Adrenal gland (tissue), 12 donors: ENCODE measurements around the gene OR5AP2. TPM values are rescaled to one million over a fixed set of nuclear protein-coding genes. Genes with fewer than 3 reads are reported as not detected.

Source experiments
- DNase-seq, 7 donors: peaks; one replicate each; pipeline ENCODE4 v3.0.0-alpha.2; 2019 to 2020
- H3K27ac ChIP-seq, 5 donors: fragments of 200-600 bp; sonication (generic) in 4 of 5; 1 replicate in 3 of 5; 2 replicates in 2 of 5; pipeline versions ENCODE4 v1.5.1 to v1.8.0; 2016 to 2020; ENCODE audit warnings: mild to moderate bottlenecking in 1 of 5
- H3K27me3 ChIP-seq: fragments of 200-600 bp; 2 replicates; pipeline ENCODE4 v1.8.0; 2021
- H3K36me3 ChIP-seq, 2 donors: fragments of 200-600 bp; replicated peaks in 1 of 2; 1 replicate in 1 of 2; 2 replicates in 1 of 2; pipeline versions ENCODE4 v1.5.1 to v1.8.0; 2018 to 2022
- H3K4me1 ChIP-seq, 2 donors: fragments of 200-600 bp; replicated peaks in 1 of 2; 1 replicate in 1 of 2; 2 replicates in 1 of 2; pipeline versions ENCODE4 v1.5.1 to v1.8.0; 2018 to 2021
- H3K4me3 ChIP-seq, 4 donors: fragments of 200-600 bp; sonication (generic) in 3 of 4; one replicate each; pipeline ENCODE4 v1.5.1; 2016 to 2018
- H3K9me3 ChIP-seq, 3 donors: fragments of 200-600 bp; sonication (generic) in 1 of 3; replicated peaks in 1 of 3; 1 replicate in 2 of 3; 2 replicates in 1 of 3; pipeline versions ENCODE4 v1.5.1 to v1.8.0; 2016 to 2021
- CTCF ChIP-seq, 6 experiments: fragments of 450-650 bp in 4 of 6; fragments of 200-600 bp in 2 of 6; sonication (generic) in 1 of 6; IDR thresholded peaks; 1 replicate in 5 of 6; 2 replicates in 1 of 6; pipeline versions ENCODE4 v1.5.1 to v1.8.0; 2016 to 2021; ENCODE audit warnings: antibody characterized with exemption in 6 of 6, mild to moderate bottlenecking in 2 of 6, moderate library complexity in 1 of 6
- POLR2A ChIP-seq, 2 donors: fragments of 450-650 bp; IDR thresholded peaks; one replicate each; pipeline ENCODE4 v1.6.1; 2017; ENCODE audit warnings: antibody characterized with exemption in 2 of 2, mild to moderate bottlenecking in 2 of 2, moderate library complexity in 1 of 2
- WGBS, 4 donors: extraction: QIAGEN DNeasy Blood & Tissue Kit in 2 of 4; methylation state at CpG; one replicate each; pipeline versions ENCODE4 v1.1.5 to v1.1.7; 2013 to 2017; 5-methylcytosine and 5-hydroxymethylcytosine counted together
- intact Hi-C, 2 donors: fragments of 100-400 bp; cut with DNase I; formaldehyde crosslinking; loops; one replicate each; pipeline versions ENCODE4 v1.14.1 to v1.15.0; 2022 to 2023
- polyA plus RNA-seq, 3 donors: library from polyadenylated mRNA; stranded (reverse); fragments of 200-250 nt in 2 of 3; fragments of 350-450 nt in 1 of 3; fragmentation: Illumina TruSeq in 1 of 3; extraction: RNeasy Lipid Tissue Mini Kit (QIAGEN cat#74804) in 1 of 3; gene quantifications; one replicate each; pipeline ENCODE4 v1.2.3, GENCODE V29; 2013 to 2014
- total RNA-seq, 9 donors: library from RNA; depleted of rRNA in 4 of 9; stranded (reverse); fragments of >200 nt in 4 of 9; fragments of 120-200 nt in 1 of 9; fragmentation: NEBNext Ultra II Directional in 1 of 9; extraction: Animal tissue kit (Norgen Biotek cat#: 25700) in 1 of 9; gene quantifications; one replicate each; pipeline versions ENCODE4 v1.1.0 to v1.2.4, GENCODE V29; 2013 to 2023
- donor health status: healthy with polysubstance abuse.
- donor health status: Bipolar disorder and iron deficiency.
- donor health status: DM: yes; HTN: yes; CAD: no.
- donor health status: DM: no; HTN: no; CAD: no.
- donor health status: DM: no; HTN: no; CAD: no.
- donor health status: DM: yes; HTN: yes; CAD: no.

The OR5AP2 gene
- total and polyA plus RNA-seq, 12 donors = not detected

- WGBS, 4 donors = 8 to 28% (median 14%) methylated on average over 3 of the region's 3 CpGs
- intact Hi-C loops = no loop called here
- H3K27ac ChIP-seq = no peak overlapping the region
- no peak for TF ChIP-seq POLR2A (IDR thresholded peaks at IDR 0.05)
- TF ChIP-seq CTCF (IDR thresholded peaks at IDR 0.05) = no peak
- H3K9me3 ChIP-seq = no peaks in the 10 kb centered on the region
- no peaks in the 10 kb centered on the region for H3K4me1 ChIP-seq
- no peaks in the 10 kb centered on the region for H3K27me3 ChIP-seq
- DNase-seq = no peak
- no peaks in the 10 kb centered on the region for H3K36me3 ChIP-seq
- H3K4me3 ChIP-seq = no peak overlapping the region
Measured at GRCh38 chr11:56659755-56660154, 17.5 kb upstream of the OR5AP2 start.

- no peak overlapping the region for H3K4me3 ChIP-seq
- DNase-seq = no peak
- H3K9me3 ChIP-seq = no peaks in the 10 kb centered on the region
- no peaks in the 10 kb centered on the region for H3K27me3 ChIP-seq
- H3K36me3 ChIP-seq = no peaks in the 10 kb centered on the region
- no peak overlapping the region for H3K27ac ChIP-seq
- H3K4me1 ChIP-seq = no peaks in the 10 kb centered on the region
- intact Hi-C loops = no loop called here
- TF ChIP-seq POLR2A (IDR thresholded peaks at IDR 0.05) = no peak
- no peak for TF ChIP-seq CTCF (IDR thresholded peaks at IDR 0.05)
- 61 to 64% (median 63%) methylated on average over 3 of the region's 3 CpGs for WGBS, 4 donors
Measured at GRCh38 chr11:56637500-56637899, 4.7 kb downstream of the OR5AP2 start.

GRCh38 chr11:56636861-56637260 lies 5.4 kb downstream of the OR5AP2 start:
- no peaks in the 10 kb centered on the region for H3K4me1 ChIP-seq
- intact Hi-C loops = no loop called here
- WGBS, 4 donors = 64 to 75% (median 68%) methylated on average over 2 of the region's 2 CpGs

GRCh38 chr11:56632329-56632728 lies 9.9 kb downstream of the OR5AP2 start:
- no peak for DNase-seq
- H3K27ac ChIP-seq = no peak overlapping the region
- H3K36me3 ChIP-seq = no peaks in the 10 kb centered on the region
- TF ChIP-seq POLR2A (IDR thresholded peaks at IDR 0.05) = no peak
- TF ChIP-seq CTCF (IDR thresholded peaks at IDR 0.05) = no peak
- intact Hi-C loops = no loop called here
- no peaks in the 10 kb centered on the region for H3K4me1 ChIP-seq
- 60 to 75% (median 64%) methylated on average over 2 of the region's 2 CpGs for WGBS, 4 donors
- H3K9me3 ChIP-seq = no peaks in the 10 kb centered on the region
- H3K4me3 ChIP-seq = no peak overlapping the region
- H3K27me3 ChIP-seq = no peaks in the 10 kb centered on the region

More at GRCh38 chr11:56636861-56637260, 5.4 kb downstream of the OR5AP2 start:
- no peak for DNase-seq
- Histone ChIP-seq H3K36me3 (no peaks in the 10 kb centered on the region), H3K4me3 (no peak overlapping the region), H3K9me3 (no peaks in the 10 kb centered on the region), H3K27me3 (no peaks in the 10 kb centered on the region), H3K27ac (no peak overlapping the region)
- TF ChIP-seq CTCF (IDR thresholded peaks at IDR 0.05) = no peak
- no peak for TF ChIP-seq POLR2A (IDR thresholded peaks at IDR 0.05)
